OCI-LY3 (cell line): ENCODE results near the gene CGB5.
A peak's percentile ranks its signal among the peaks of the same experiment; 100 is the strongest.
"Not testable (repeated sequence)": the region's sequence is repeated elsewhere in the genome, so short reads cannot be mapped to it uniquely, and the experiment has no call there.

Experiments used
- H2AFZ ChIP-seq: fragments of 200-600, 300-600 bp; shearing (Covaris generic); 2 replicates; pipeline ENCODE4 v1.6.0; 2014; ENCODE audit warnings: antibody characterized with exemption, low read depth, low read length
- H3K27ac ChIP-seq: fragments of 200-600, 300-600 bp; sonication (generic); 2 replicates; pipeline ENCODE4 v1.5.1; 2014; ENCODE audit warnings: mild to moderate bottlenecking, low read length, moderate library complexity, mixed read lengths
- H3K27me3 ChIP-seq: fragments of 200-600, 300-600 bp; sonication (generic); 2 replicates; pipeline ENCODE4 v1.6.1; 2014; ENCODE audit warnings: low read depth, low read length, mixed read lengths
- H3K36me3 ChIP-seq: fragments of 200-600, 300-600 bp; sonication (generic); replicated peaks from 2 replicates; pipeline ENCODE3; 2014; ENCODE audit warnings: low read depth, low read length, mixed read lengths
- H3K4me1 ChIP-seq: fragments of 300-600, 200-600 bp; sonication (generic); 2 replicates; pipeline ENCODE4 v1.6.1; 2014; ENCODE audit warnings: low read length, mixed read lengths
- H3K4me2 ChIP-seq: fragments of 200-600, 300-600 bp; sonication (generic); 2 replicates; pipeline ENCODE4 v1.6.1; 2014; ENCODE audit warnings: low read length, mixed read lengths
- H3K4me3 ChIP-seq: fragments of 300-600, 200-600 bp; sonication (generic); 2 replicates; pipeline ENCODE4 v1.5.1; 2014; ENCODE audit warnings: antibody characterized with exemption, mild to moderate bottlenecking, low read length, moderate library complexity
- H3K79me2 ChIP-seq: fragments of 300-600, 200-600 bp; shearing (Covaris generic); 2 replicates; pipeline ENCODE4 v1.6.1; 2014; ENCODE audit warnings: mild to moderate bottlenecking, low read length, mixed read lengths
- H3K9ac ChIP-seq: fragments of 300-600, 200-600 bp; shearing (Covaris generic); 2 replicates; pipeline ENCODE4 v1.6.0; 2014; ENCODE audit warnings: mild to moderate bottlenecking, low read length, moderate library complexity
- H3K9me3 ChIP-seq: fragments of 200-600, 300-600 bp; shearing (Covaris generic); 2 replicates; pipeline ENCODE4 v1.6.1; 2014; ENCODE audit warnings: low read length, mixed read lengths; ENCODE audit not compliant: insufficient read depth
- H4K20me1 ChIP-seq: fragments of 200-600, 300-600 bp; sonication (generic); 2 replicates; pipeline ENCODE4 v1.6.1; 2016; ENCODE audit warnings: low read length, mixed read lengths; ENCODE audit not compliant: insufficient read depth
- CTCF ChIP-seq: fragments of 200-600, 300-600 bp; sonication (generic); IDR thresholded peaks from 2 replicates; pipeline ENCODE4 v1.5.1; 2014; ENCODE audit warnings: antibody characterized with exemption, low read length, low read depth
- EZH2phosphoT487 ChIP-seq: fragments of 200-600 bp; shearing (Covaris generic); IDR thresholded peaks from 2 replicates; pipeline ENCODE4 v1.6.1; 2018; ENCODE audit warnings: antibody characterized with exemption, mixed run types, low read depth

CGB5 gene

DNA sequence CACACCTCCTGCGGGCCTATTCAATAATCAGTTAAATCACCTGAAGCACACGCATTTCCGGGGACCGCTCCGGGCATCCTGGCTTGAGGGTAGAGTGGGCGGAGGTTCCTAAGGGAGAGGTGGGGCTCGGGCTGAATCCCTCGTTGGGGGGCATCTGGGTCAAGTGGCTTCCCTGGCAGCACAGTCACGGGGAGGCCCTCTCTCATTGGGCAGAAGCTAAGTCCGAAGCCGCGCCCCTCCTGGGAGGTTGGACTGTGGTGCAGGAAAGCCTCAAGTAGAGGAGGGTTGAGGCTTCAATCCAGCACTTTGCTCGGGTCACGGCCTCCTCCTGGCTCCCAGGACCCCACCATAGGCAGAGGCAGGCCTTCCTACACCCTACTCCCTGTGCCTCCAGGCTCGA is at the start of gene CGB5:
Gene CGB5, plus strand, starts transcription at position 301 of the 400 bp plus-strand sequence. CDS start 362 bp downstream, outside the sequence.
- not testable (repeated sequence) for H3K36me3 ChIP-seq, H3K4me2 ChIP-seq, H3K4me3 ChIP-seq, H3K9me3 ChIP-seq, H4K20me1 ChIP-seq, H3K79me2 ChIP-seq, H2AFZ ChIP-seq, H3K9ac ChIP-seq, H3K4me1 ChIP-seq, H3K27me3 ChIP-seq, H3K27ac ChIP-seq

DNA sequence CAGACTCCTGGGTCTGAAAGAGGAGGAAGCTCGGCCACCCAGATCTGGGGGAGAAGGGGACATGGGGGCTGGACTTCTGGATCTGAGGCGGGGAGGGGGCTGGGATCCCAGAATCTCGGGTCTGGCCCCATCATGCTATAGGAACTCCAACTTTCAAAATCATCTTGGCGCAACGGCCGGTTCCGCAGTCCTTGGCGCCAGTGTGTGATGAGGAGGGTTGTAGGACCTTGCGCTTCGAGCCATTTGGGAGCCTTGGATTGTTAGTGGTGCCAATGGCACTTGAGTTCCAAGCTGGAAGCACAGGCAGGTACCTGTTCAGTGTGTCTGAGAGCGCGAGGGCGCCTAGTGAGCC is 49.6 kb upstream of the CGB5 start:
- no peak for TF ChIP-seq EZH2phosphoT487
- no peak for TF ChIP-seq CTCF
- no peak overlapping the region for H2AFZ ChIP-seq

GRCh38 chr19:48997972-48998371 is 45.7 kb upstream of the CGB5 start:
- H3K79me2 ChIP-seq, result peaks cover 52% of the 10 kb centered on the region
- no peaks in the 10 kb centered on the region for H3K27me3 ChIP-seq
- H3K9me3 ChIP-seq, result no peaks in the 10 kb centered on the region
- H3K9ac ChIP-seq, result no peak overlapping the region
- TF ChIP-seq CTCF, result peak; percentile 54
- TF ChIP-seq EZH2phosphoT487, result no peak
- no peak overlapping the region for H2AFZ ChIP-seq
- H3K4me2 ChIP-seq, result no peak overlapping the region
- peaks cover 15% of the 10 kb centered on the region for H3K36me3 ChIP-seq
- H4K20me1 ChIP-seq, result peaks cover 5% of the 10 kb centered on the region; the same call in 1 of the 2 replicates
- H3K4me1 ChIP-seq, result peaks cover 9% of the 10 kb centered on the region
- H3K27ac ChIP-seq, result no peak overlapping the region
- H3K4me3 ChIP-seq, result no peak overlapping the region

More for the DNA sequence above, 49.6 kb upstream of the CGB5 start:
- Histone ChIP-seq H3K4me1 (peaks cover 16% of the 10 kb centered on the region), H3K9ac (peak overlapping the region; percentile 83), H3K4me3 (peak overlapping the region; percentile 85), H3K4me2 (peak overlapping the region; percentile 80), H3K27ac (peak overlapping the region; percentile 79), H3K79me2 (peaks cover 66% of the 10 kb centered on the region), H3K27me3 (no peaks in the 10 kb centered on the region), H3K36me3 (peaks cover 7% of the 10 kb centered on the region), H4K20me1 (peaks cover 11% of the 10 kb centered on the region), H3K9me3 (no peaks in the 10 kb centered on the region)

GRCh38 chr19:48999481-49000325 is 43.9 kb upstream of the CGB5 start:
- peaks cover 25% of the 10 kb centered on the region for H3K36me3 ChIP-seq
- H4K20me1 ChIP-seq, result peaks cover 5% of the 10 kb centered on the region; the same call in 1 of the 2 replicates
- H3K9ac ChIP-seq, result no peak overlapping the region
- H3K4me3 ChIP-seq, result no peak overlapping the region
- peaks cover 4% of the 10 kb centered on the region for H3K4me1 ChIP-seq
- H3K79me2 ChIP-seq, result peaks cover 42% of the 10 kb centered on the region
- no peak overlapping the region for H2AFZ ChIP-seq
- no peak overlapping the region for H3K27ac ChIP-seq
- no peaks in the 10 kb centered on the region for H3K9me3 ChIP-seq
- no peak overlapping the region for H3K4me2 ChIP-seq
- no peaks in the 10 kb centered on the region for H3K27me3 ChIP-seq
- TF ChIP-seq CTCF (peak; percentile 70), EZH2phosphoT487 (no peak)
